SU-DHL-6 (cell line): ENCODE measurements around the gene KY.

Experiments used
- CTCF ChIP-seq: fragments of 200-600 bp; sonication (generic); IDR thresholded peaks from one replicate; pipeline ENCODE4 v1.5.1; 2017; ENCODE audit warnings: antibody characterized with exemption, mild to moderate bottlenecking, low read length, moderate library complexity; ENCODE audit not compliant: insufficient read depth, poor library complexity, severe bottlenecking
- EZH2phosphoT487 ChIP-seq: fragments of 200-600 bp; sonication (generic), shearing (Covaris generic); conservative IDR thresholded peaks from 2 replicates; pipeline ENCODE4 v1.6.1; 2018; ENCODE audit warnings: mild to moderate bottlenecking, antibody characterized with exemption, low read length, moderate library complexity, mixed read lengths

DNA sequence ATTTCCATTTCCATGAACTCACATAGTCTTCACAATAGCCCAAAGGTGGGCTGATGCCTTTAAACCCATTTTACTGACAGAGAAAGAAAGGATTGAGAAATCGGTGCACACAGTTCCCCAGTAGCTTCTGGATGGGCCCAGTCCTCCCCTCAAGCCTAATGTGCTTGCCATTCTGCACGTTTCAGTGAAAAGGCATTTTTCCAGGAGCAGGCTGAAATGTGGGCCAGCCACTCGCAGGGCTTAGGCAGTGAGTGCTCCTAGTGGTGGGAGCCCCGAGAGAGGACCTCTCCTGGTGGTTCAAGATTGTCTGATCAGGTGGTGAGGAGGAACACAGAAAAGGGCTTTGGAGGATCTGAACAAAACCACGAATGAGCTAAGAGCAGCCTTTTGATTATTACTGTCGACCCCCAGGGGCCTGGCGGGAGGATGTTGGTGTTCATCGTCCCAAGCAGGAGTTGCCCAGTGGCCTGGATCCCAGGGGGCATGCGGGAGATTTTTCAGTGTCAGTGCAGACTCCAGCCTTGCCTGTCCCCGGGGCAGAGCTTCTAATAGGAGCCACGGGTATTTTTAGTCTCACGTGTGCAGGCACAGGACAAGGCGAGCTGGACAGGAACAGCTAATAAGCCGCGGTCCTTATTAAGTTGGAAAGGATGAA is 8.7 kb upstream of the KY start:
- TF ChIP-seq CTCF (no peak), EZH2phosphoT487 (no peak)
